Measurements from ENCODE around the gene HGF.

HGF gene

GRCh38 chr7:81790120-81790500 is 20.3 kb upstream of the HGF start:
- no peak for TF ChIP-seq JUND (IDR thresholded peaks at IDR 0.05; ENCODE audit: low read depth)
- DNase-seq (ENCODE audit: low read depth in 1 of 2, low spot score in 1 of 2), result no peak
- in situ Hi-C loops (cut with HindIII; ENCODE audit: low pct_unique_long_range_greater_than_20kb, low sequenced_read_pairs), result no loop called here

GRCh38 chr7:81789406-81790119 is 19.7 kb upstream of the HGF start:
- TF ChIP-seq JUND (IDR thresholded peaks at IDR 0.05; ENCODE audit: low read depth), result no peak
- in situ Hi-C loops (cut with HindIII; ENCODE audit: low pct_unique_long_range_greater_than_20kb, low sequenced_read_pairs), result no loop called here
- DNase-seq (ENCODE audit: low read depth in 1 of 2, low spot score in 1 of 2), result no peak

GRCh38 chr7:81788246-81788645 is 18.4 kb upstream of the HGF start:
- DNase-seq (ENCODE audit: low read depth in 1 of 2, low spot score in 1 of 2), result no peak
- in situ Hi-C loops (cut with HindIII; ENCODE audit: low pct_unique_long_range_greater_than_20kb, low sequenced_read_pairs), result no loop called here
- no peak for TF ChIP-seq JUND (IDR thresholded peaks at IDR 0.05; ENCODE audit: low read depth)

GRCh38 chr7:81783818-81784217 is 14.0 kb upstream of the HGF start:
- DNase-seq (ENCODE audit: low read depth in 1 of 2, low spot score in 1 of 2), result no peak
- in situ Hi-C loops (cut with HindIII; ENCODE audit: low pct_unique_long_range_greater_than_20kb, low sequenced_read_pairs), result no loop called here
- TF ChIP-seq JUND (IDR thresholded peaks at IDR 0.05; ENCODE audit: low read depth), result no peak

GRCh38 chr7:81780914-81781693 is 11.3 kb upstream of the HGF start:
- in situ Hi-C loops (cut with HindIII; ENCODE audit: low pct_unique_long_range_greater_than_20kb, low sequenced_read_pairs), result no loop called here
- no peak for DNase-seq (ENCODE audit: low read depth in 1 of 2, low spot score in 1 of 2)
- no peak for TF ChIP-seq JUND (IDR thresholded peaks at IDR 0.05; ENCODE audit: low read depth)

GRCh38 chr7:81779706-81780105 is 9.9 kb upstream of the HGF start:
- no peak for DNase-seq (ENCODE audit: low read depth in 1 of 2, low spot score in 1 of 2)
- no peak for TF ChIP-seq JUND (IDR thresholded peaks at IDR 0.05; ENCODE audit: low read depth)
- in situ Hi-C loops (cut with HindIII; ENCODE audit: low pct_unique_long_range_greater_than_20kb, low sequenced_read_pairs), result no loop called here

GRCh38 chr7:81777697-81778096 is 7.8 kb upstream of the HGF start:
- TF ChIP-seq JUND (IDR thresholded peaks at IDR 0.05; ENCODE audit: low read depth), result no peak
- no peak for DNase-seq (ENCODE audit: low read depth in 1 of 2, low spot score in 1 of 2)
- in situ Hi-C loops (cut with HindIII; ENCODE audit: low pct_unique_long_range_greater_than_20kb, low sequenced_read_pairs), result no loop called here

- no peak for TF ChIP-seq JUND (IDR thresholded peaks at IDR 0.05; ENCODE audit: low read depth)
- in situ Hi-C loops (cut with HindIII; ENCODE audit: low pct_unique_long_range_greater_than_20kb, low sequenced_read_pairs), result no loop called here
- DNase-seq (ENCODE audit: low read depth in 1 of 2, low spot score in 1 of 2), result peak in 1 of 2 experiments; percentile 16
Observed at GRCh38 chr7:81776948-81777630, 7.2 kb upstream of the HGF start.

GRCh38 chr7:81776161-81776560 is 6.3 kb upstream of the HGF start:
- TF ChIP-seq JUND (IDR thresholded peaks at IDR 0.05; ENCODE audit: low read depth), result no peak
- in situ Hi-C loops (cut with HindIII; ENCODE audit: low pct_unique_long_range_greater_than_20kb, low sequenced_read_pairs), result no loop called here
- DNase-seq (ENCODE audit: low read depth in 1 of 2, low spot score in 1 of 2), result no peak

GRCh38 chr7:81775560-81775959 is 5.7 kb upstream of the HGF start:
- no peak for TF ChIP-seq JUND (IDR thresholded peaks at IDR 0.05; ENCODE audit: low read depth)
- in situ Hi-C loops (cut with HindIII; ENCODE audit: low pct_unique_long_range_greater_than_20kb, low sequenced_read_pairs), result no loop called here
- no peak for DNase-seq (ENCODE audit: low read depth in 1 of 2, low spot score in 1 of 2)

GRCh38 chr7:81774551-81774950 is 4.7 kb upstream of the HGF start:
- DNase-seq (ENCODE audit: low read depth in 1 of 2, low spot score in 1 of 2), result no peak
- TF ChIP-seq JUND (IDR thresholded peaks at IDR 0.05; ENCODE audit: low read depth), result no peak
- in situ Hi-C loops (cut with HindIII; ENCODE audit: low pct_unique_long_range_greater_than_20kb, low sequenced_read_pairs), result no loop called here

GRCh38 chr7:81770728-81771223 is 929 bp upstream of the HGF start:
- in situ Hi-C loops (cut with HindIII; ENCODE audit: low pct_unique_long_range_greater_than_20kb, low sequenced_read_pairs), result no loop called here
- no peak for TF ChIP-seq JUND (IDR thresholded peaks at IDR 0.05; ENCODE audit: low read depth)
- DNase-seq (ENCODE audit: low read depth in 1 of 2, low spot score in 1 of 2), result no peak
